Ureter (tissue), 1 donor: ENCODE measurements around the gene CDH22. TPM values are rescaled to one million over a fixed set of nuclear protein-coding genes. Genes with fewer than 3 reads are reported as not detected.

Experiments used
- DNase-seq: peaks from one replicate; pipeline ENCODE4 v3.0.0-alpha.2; 2020; ENCODE audit warnings: low spot score
- total RNA-seq: library from RNA; stranded (reverse); gene quantifications from one replicate; pipeline ENCODE4 v1.2.4, GENCODE V29; 2023
- donor health status: DM: yes; HTN: yes; CAD: no.

Gene CDH22
- total RNA-seq, 1 donor from 2014 or later, result 0.23 TPM

DNA sequence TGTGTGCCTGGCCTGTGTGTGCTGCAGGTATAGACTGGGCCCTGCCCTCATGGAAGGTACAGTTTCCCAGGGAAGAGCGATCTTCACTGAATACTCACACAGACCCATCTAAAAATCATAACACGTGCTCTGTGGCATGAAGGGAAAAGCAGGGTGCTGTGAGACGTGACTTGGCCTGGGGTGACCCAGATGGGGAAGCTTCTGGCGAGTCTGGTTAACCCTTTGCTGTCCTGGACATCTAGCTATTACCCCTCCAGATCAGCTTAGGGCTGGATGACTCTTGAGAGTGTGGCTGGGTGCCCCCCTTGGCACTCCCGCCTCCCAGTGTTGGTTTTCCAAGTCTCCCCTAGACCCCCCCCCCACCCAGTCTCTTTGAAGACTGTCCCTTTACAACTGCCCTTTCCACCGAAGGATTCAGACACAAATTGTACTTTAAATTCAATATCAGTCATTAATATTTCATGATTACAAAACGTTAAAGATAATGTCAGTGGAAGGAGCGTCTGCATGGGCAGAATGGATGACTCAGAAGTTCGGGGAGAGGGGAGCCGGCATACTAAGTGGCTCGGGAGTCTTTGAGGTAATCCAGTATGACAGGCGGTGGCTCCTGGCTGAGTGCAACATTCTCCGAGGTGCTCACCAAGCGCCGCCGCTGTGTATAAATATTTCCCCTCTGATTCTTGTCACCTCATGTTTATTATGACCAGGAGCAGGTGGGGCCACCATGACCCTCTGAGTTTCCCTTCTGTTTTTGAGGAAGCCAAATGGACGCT is 112.8 kb downstream of the CDH22 start:
- DNase-seq, result no peak

DNA sequence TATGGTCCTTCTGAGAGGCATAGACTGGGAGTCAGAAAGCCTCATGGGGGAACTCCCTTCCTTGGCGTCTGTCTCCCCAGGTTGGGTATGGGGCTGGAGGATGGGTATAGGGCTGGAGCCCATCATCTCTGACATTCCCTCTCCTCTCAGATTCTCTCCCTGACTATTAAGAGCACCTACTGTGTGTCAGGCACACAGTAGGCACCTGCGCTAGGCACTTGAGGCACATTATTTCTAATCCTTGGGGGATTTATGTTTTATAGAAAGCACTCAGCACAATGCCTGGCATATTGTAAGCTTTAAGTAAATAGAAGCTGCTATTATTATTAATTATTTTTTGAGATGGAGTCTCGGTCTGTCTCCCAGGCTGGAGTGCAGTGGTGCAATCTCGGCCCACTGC is 113.9 kb downstream of the CDH22 start:
- DNase-seq, result no peak

DNA sequence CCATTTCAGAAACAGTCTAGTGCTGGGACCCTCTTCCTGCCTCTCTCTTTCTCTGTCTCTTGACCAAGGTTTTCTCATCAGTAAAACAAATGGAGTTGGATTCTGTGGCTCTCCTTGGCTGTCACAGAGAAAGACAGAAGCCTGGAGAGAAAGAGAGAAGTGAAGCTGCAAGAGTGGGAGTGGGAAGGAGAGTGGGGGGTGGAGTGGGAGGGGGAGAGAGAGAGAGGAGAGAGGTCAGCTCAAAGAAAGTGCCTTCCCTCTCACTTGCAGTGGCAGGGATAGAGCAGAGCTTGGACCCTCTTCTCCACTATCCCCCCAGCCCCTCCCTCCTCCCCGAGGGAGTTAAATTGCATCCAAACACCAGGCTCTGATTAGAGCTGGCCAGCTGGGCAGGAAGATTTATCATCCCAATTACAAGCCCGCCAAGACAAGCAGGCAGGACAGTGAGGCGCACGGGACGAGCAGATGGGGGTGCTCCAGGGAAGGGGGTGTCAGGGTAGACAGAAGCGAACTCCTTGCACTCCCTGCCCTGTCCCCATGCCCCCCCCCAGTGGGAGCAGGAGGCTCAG is 115.8 kb downstream of the CDH22 start:
- DNase-seq, result no peak

DNA sequence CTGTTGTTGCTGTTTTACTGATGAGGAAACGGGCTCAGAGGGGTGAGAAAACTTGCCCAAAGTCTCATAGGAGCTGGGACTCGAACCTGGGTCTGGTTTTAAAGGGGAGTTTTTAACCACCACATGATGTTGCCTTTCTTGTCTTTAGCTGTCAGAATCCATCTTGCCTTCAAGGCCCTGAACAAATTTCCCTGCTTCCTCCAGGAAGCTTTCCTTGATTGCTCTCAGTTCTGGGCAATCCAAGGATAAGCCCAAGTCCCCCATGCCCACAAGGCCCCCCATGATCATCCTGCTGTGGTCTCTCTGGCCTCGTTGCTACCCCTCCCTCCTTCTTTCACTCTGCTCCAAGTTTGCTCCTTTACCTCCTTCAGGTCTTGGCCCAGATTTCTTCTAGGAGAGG is 116.7 kb downstream of the CDH22 start:
- DNase-seq, result no peak

DNA sequence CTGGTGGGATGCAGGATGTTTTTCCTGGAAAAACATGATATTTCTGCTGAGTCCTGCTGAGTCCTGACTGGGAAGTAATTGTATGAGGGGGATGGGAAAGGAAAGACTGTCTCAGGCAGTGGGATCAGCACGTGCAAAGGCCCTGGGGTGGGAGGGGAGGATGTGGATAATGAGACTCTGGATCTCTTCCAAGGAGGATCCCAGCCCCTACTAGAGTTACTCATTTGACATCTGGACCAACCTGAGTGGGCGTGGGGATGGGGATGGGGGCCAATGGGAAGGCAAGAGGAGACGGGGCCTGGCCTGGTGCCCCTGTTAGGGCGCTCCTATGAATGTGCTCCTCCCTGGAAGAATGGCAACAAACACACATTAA is 117.1 kb downstream of the CDH22 start:
- DNase-seq, result no peak

DNA sequence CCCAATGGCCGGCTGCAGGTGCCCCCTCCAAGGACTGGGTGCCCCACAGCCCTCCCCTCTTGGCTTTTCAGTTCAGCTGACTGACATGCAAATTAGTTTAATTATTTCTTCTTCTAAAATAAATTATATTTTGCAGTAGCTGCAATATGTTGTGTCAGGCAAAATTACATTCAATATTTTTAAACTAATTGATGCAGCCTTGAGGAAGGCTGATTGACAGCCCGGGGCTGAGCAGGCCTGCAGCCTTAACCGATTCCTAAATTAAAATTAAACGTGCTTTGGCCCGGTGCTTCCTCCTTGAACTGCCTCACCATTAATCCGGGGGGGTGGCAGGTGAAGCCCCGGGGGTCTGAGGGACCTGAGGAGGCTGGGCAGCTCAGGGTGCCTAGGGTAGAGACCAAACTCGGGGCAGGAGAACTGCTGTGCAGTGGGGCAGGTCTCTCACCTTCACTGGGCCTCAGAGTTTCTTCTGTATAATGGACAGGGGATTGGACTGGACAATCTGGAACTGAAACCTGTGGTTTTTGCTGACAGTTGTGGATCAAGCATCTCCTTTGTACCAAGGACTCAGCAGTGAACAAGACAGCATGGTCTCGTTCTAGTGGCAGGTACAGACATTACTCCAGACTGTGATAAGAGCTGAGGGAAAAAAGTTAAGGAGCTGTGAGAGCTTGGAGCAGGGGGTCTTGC is 117.7 kb downstream of the CDH22 start:
- DNase-seq, result no peak

DNA sequence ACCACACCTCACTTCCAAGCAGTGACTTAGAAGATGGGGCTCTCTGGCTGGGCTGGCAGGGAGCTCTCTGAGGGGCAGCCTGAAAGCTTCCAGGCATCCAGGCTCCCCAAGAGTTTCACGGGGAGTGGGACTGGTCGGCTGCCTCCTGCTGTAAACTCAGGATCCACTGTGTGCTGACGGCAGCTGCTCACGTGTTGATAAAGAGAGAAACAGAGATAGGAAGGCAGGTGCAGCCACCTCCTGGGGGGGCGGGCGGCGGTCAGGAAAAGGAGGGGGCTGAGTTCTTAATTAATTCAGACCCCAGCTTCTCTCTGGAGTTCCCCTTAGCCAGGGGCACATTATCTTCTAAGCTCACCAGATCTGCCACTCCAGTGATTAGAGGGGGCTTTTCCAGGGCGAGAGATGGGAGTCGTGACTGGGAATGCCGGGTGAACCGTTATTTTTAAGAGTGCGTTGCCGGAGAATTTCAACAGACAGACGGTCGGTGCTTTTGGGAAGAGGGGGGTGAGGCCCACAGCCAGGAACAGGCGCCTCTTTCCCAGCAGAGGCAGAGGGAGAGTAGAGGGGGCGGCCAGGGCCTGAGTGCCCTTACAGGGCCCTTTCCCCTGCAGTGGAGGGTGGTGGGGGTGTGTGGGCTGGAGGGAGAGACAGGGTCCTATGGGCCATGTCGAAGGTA is 119.3 kb downstream of the CDH22 start:
- no peak for DNase-seq

DNA sequence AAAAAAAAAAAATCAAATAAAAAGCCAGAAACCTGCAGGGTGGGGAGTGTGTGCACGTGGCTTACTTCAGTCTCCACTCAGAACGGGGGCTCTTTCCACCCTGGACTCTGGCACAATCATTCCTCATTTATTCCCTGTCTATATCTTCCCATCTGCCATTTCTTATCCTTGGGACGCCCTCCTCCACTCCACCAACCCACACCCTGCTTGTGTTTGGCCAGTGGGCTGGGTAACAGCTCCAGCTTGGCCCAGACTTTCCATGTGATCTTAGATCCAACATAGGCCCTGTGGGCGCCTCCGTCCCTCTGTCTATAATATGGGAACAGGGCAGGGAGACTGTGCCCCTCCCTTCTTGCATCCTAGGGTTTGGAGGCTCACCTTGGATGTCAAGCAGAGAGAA is 122.1 kb downstream of the CDH22 start:
- DNase-seq, result no peak

DNA sequence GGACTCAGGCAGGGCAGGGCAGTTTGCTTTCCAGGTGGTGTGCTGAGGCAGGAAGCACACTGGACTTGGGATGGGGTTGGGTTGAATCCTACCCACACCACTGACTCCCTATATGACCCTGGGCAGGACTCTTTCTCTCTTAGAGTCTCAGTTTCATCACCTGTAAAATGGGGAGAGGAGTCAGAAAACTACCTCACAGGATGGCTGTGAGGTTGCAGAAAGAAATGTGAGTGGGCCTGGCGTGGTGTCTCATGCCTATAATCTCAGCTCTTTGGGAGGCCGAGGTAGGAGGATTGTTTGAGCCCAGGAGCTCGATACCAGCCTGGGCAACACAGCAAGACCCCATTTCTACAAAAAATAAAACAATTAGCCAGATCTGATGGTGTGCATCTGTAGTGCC is 122.9 kb downstream of the CDH22 start:
- DNase-seq, result no peak

DNA sequence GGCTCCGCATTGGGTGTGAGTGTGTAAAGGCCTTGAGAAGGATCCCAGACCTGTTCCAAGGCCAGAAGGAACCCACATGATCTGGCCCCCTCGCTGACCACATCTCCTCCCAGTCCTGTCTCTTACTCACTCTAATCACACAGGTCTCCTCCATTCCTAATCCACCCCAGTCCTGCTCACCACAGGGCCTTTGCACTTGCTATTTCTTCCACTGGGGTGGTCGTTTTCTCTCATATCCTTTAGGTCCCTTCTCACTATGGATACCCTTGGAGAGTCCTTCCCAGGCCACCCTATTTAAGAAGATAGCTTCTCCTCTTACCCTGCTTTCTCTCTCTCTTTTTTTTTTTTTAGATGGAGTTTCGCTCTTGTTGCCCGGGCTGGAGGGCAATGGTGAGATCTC is 124.5 kb downstream of the CDH22 start:
- no peak for DNase-seq

DNA sequence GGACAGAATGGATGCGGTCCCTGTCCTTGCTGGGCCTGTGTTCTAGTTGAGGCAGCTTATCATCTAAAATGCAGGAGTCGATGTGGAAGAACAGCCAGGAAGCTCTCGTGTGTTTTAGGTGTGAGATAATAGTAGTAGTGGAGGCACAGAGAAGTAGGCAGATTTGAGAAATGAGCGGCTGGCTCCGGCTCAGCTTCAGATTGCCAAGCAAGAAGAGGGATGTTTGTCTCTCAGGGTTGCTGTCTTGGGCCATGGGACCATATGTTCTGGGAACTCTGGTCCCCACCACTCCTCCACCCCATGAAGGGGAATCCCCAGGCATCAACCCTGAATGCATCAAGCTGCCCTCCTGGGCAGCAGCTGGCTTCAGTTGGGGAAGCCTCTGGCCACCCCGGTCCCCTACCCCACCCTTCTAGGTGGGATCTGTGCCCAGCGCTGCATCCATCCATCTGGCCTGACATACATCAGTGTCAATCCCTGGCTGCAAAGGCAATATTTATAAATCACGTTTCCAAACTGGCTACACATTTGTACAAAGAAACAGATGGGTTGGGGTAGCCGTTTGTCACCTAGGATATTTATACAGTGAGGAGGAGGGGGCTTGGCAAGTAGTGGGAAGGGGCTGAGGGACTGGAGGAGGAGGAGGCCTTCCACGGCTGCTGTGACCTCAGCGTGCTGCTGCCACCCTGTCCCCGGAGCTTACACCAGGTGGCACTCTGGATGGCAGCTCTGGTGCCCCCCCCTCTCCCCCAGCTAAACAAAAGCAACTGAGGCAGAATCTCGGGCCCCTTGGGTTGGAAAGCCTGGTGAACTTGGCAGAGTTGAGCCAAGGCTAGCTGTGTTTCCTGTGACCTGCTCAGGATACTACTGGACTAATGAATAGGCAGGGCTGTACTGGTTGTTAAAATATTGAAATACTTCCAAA is 125.8 kb downstream of the CDH22 start:
- DNase-seq, result no peak

DNA sequence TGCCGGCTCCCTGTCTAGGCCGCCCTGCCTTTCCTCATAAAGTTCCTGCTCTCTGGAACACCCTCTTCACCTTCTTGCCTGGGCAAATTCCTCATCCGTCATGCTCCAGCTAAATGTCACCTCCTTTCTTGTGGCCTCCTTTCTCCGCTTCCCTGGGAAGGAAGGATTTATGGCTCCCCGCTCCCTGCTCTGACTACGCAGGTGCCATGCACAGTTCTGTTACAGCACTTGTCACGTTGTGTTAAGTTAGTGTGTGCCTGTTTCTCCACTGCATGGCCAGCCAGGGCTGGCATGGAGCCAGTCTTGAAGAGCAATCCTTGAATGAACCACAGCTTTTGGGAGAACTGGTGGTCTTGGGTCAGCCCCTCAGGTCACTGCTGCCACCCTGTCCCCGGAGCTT is 128.4 kb downstream of the CDH22 start:
- DNase-seq, result no peak

DNA sequence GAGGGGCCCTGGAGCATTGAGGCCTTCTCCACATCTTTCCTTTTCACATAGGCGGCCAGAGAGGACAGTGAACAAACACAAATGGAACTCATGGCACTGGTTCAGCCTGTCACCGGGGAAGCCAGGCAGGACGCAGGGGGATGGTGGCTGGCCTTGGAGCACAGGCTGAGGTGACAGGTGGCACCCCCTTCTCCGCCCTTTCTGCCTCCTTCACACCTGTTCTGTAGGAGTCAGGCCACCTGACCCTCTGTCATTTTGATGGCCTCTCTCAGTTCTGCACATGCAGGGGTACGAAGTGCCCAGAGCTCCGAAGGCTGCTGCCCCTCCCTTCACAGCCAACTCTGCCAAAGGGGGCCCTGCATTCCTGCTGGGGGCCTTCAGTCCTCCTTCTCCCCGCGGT is 129.4 kb downstream of the CDH22 start:
- DNase-seq, result no peak

DNA sequence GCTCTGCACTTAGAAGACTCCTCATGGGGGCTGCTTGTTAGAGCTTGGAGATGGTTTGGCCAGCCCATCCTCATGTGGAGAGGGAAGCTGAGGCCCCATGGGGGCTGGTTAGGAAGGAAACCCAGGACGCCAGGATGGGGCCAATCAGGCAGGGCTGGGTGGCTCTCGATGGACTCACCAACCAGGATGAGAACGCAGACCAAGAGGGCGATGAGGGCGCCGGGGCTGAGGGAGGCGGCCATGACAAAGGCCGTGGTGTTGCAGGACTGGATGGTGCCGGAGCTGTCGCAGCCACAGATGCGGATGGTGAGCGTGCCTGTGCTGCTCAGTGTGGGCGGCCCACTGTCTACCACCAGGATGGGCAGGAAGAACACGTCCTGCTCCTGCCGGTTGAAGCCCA is 130.5 kb downstream of the CDH22 start:
- no peak for DNase-seq

DNA sequence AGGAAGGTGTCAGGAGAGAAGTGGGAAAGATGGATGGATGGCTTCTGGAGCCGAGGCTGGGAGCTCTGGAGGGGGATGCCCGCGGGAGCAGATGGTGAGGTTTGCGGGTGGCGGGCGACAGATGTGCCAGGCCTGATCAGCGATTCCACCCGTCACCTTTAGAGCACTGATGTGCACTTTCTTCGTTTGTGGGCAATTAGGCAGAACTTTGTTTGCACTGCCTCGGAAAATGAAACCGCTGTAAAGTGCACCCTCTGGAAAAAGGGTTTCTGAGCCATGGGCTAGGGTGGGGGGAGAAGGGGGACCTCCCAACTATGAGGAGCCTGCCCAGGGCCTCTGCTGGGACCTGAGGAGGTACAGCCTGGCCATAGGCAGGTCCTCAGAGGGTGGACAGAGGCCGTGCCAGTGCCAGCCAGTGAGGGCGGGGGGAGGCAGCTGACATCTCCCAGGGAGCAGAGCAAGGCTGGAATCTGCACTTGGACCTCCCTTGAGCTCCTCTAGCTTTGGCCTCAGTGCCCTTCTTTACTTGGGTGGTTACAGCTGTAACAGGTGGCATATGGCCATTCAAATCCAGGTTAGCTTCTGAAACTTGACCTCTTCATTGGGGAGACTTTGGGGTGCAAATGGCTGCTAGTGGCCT is 131.4 kb downstream of the CDH22 start:
- no peak for DNase-seq

DNA sequence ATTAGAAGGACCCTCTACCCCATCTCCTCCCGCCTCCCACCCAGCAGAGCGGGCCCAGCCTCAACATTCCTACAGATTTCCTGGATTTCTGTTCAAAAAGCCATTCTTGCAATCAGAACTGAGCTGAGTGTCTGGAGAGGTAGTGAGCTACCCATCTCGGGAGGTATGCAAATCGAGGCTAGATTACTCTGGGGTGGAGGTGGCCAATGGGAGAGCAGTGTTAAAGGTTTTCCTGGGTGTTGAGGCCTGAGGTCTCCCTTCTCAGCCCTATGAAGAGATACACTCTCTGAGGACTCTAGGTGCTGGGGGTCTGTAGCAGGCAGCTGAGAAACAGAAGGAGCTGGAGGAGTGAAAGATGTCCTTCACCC is 133.2 kb downstream of the CDH22 start:
- DNase-seq, result no peak

DNA sequence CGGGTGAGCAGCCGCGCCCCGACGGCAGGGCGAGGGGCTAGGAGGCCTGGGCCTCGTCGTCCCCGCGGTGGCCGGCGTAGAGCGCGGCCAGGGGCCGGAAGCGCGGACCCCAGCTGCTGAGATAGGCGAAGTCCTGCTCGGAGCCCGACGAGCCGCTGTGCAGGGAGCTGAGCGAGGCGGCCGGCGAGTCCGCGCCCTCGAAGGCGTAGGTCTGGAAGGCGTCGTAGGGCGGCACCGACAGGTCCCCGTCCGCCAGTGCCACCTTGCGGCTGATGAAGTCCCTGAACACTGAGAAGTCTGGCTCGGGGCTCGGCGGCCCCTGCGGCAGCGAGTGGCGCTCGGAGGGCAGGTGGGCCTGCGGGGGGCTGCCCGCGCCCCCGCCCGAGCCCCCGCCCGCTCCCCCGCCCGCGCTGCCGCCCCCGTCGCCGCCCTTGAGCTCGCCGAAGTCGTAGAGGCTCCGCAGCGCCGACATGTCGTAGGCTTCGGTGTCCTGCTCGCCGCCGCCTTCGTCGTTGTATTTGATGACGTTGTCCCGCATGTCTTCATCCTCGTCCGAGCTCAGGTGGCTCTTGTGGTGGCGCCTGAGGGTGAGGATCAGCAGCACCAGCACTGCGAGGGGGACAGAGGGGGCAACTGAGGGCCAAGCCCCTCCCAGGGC is 133.7 kb downstream of the CDH22 start:
- DNase-seq, result peak; percentile 67

DNA sequence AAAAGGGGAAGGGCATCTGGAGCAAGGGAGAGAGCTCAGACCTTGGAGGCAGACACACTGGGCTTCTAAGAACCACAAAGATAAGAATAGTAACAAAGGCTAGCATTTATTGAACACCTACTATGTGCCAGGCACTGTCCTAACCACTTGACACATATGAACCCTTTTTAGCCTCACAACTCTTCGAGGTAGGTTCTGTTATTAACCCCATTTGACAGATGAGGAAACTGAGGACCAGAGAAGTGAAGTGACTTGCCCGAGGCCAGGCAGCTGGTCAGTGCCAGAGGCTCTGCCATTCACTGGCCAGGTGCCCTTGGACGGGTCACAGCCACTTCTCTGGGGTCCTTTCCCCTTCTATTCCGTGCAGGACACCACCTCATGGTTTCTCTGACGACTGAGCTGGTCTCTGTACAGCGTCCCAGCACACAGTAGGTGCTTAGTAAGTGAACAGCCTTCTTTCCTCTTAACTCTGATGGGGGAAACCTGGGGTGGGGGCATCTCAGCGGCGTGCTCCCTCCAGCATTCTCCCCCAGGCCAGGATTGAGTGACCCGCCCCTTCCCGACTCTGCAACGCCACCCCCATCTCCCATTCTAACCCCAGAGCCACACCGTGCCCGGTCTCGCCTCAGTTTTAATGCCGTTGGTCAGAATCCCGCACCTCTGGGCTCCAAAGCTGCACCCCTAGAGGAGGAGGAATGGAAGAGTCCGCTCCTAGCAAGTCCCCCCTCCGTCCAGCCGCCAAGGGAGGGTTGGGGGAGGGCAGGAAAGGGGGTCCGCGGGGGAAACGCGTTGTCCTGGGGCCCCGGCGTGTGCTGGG is 134.4 kb downstream of the CDH22 start:
- DNase-seq, result no peak

DNA sequence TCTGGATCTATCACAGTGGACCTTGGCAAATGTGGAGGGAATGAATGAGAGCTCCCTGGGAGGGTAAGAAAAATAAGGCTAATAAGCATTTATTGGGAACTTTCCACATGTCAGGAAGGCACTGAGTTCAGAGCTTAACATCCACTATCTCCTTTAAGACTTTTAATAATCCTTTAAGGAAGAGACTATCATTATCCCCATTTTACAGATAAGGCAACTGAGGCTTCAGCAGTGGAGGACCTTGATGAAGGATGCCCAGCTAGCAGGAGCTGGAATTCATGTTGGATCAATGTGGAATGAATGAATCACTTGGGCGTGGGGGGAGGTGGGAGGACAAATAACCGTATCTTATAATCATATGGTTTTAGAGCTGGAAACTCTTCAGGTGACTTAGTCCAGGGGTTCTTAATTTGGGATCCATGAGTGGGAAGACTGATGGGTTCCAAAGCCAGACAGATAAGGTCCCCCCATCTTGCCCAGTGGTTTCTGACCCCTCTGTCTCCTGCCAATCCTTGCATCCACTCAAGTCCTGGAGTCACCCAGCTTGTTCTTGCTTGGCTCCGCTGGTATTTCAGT is 135.2 kb downstream of the CDH22 start:
- DNase-seq, result no peak
